NCI-H1930 (cell line): ENCODE data around the gene ZNF124.

Experiments used
- DNase-seq, 2 experiments: peaks; one replicate each; lab custom pipeline; 2025; lab: John Stamatoyannopoulos, UW

ZNF124 gene

GRCh38 chr1:247113094-247113497, 58.7 kb downstream of the ZNF124 start:
- no peak for DNase-seq

GRCh38 chr1:247112479-247112781, 59.4 kb downstream of the ZNF124 start:
- no peak for DNase-seq

- DNase-seq, result no peak
These were observed 59.9 kb downstream of the ZNF124 start for GRCh38 chr1:247111700-247112478.

- DNase-seq, result no peak
These were observed 60.5 kb downstream of the ZNF124 start for GRCh38 chr1:247111259-247111699.

- no peak for DNase-seq
These were observed 61.1 kb downstream of the ZNF124 start for GRCh38 chr1:247110627-247111258.

GRCh38 chr1:247107694-247108093, 64.1 kb downstream of the ZNF124 start:
- DNase-seq, result no peak

GRCh38 chr1:247105966-247106365, 65.9 kb downstream of the ZNF124 start:
- no peak for DNase-seq
